Activated naive CD8-positive, alpha-beta T cell treated with anti-CD3 and anti-CD28 coated beads for 36 hours (primary cell): ENCODE data around the gene SLC2A10. TPM values are rescaled to one million over a fixed set of nuclear protein-coding genes. Genes with fewer than 3 reads are reported as not detected.

ENCODE experiments used
- DNase-seq: peaks from one replicate; pipeline ENCODE4 v3.0.0; 2021
- H3K27ac Mint-ChIP-seq: one replicate; pipeline ENCODE4 v1.8.0; 2022; ENCODE audit warnings: mild to moderate bottlenecking, moderate library complexity, mixed read lengths
- H3K27me3 Mint-ChIP-seq: one replicate; pipeline ENCODE4 v1.8.0; 2022; ENCODE audit warnings: mild to moderate bottlenecking, mixed read lengths
- H3K36me3 Mint-ChIP-seq: one replicate; pipeline ENCODE4 v1.8.0; 2021; ENCODE audit warnings: mild to moderate bottlenecking, mixed read lengths
- H3K4me1 Mint-ChIP-seq: one replicate; pipeline ENCODE4 v1.8.0; 2021; ENCODE audit warnings: mixed read lengths
- H3K4me3 Mint-ChIP-seq: one replicate; pipeline ENCODE4 v1.8.0; 2022; ENCODE audit warnings: mild to moderate bottlenecking, moderate library complexity, mixed read lengths
- H3K9me3 Mint-ChIP-seq: one replicate; pipeline ENCODE4 v1.8.0; 2022; ENCODE audit warnings: mixed read lengths
- total RNA-seq, 2 experiments: library from RNA; stranded (reverse); gene quantifications; one replicate each; pipeline ENCODE4 v1.2.3, GENCODE V29; 2021

SLC2A10 gene
- under 1 TPM; 0.06 to 0.08 TPM for total RNA-seq

GRCh38 chr20:46709459-46710152 lies at the start of gene SLC2A10:
Gene SLC2A10 (plus strand): TSS chr20:46709649. CDS start chr20:46709737, 88 bp downstream.
- peaks cover 9% of the 10 kb centered on the region for H3K4me1 Mint-ChIP-seq
- H3K27ac Mint-ChIP-seq = no peak within 1 kb of the TSS
- H3K4me3 Mint-ChIP-seq = peak within 1 kb of the TSS; percentile 76
- H3K36me3 Mint-ChIP-seq = no peaks in the 10 kb centered on the region
- peak; percentile 7 for DNase-seq
- peaks cover 4% of the 10 kb centered on the region for H3K9me3 Mint-ChIP-seq
- H3K27me3 Mint-ChIP-seq = peaks cover 68% of the 10 kb centered on the region

GRCh38 chr20:46660487-46660886 lies 49.0 kb upstream of the SLC2A10 start:
- H3K27ac Mint-ChIP-seq = no peak overlapping the region
- no peaks in the 10 kb centered on the region for H3K9me3 Mint-ChIP-seq
- no peak overlapping the region for H3K4me3 Mint-ChIP-seq
- no peak for DNase-seq
- H3K36me3 Mint-ChIP-seq = no peaks in the 10 kb centered on the region
- no peaks in the 10 kb centered on the region for H3K4me1 Mint-ChIP-seq
- H3K27me3 Mint-ChIP-seq = no peaks in the 10 kb centered on the region

GRCh38 chr20:46661659-46662058 lies 47.8 kb upstream of the SLC2A10 start:
- Mint-ChIP-seq H3K27ac (no peak overlapping the region), H3K4me3 (no peak overlapping the region), H3K27me3 (no peaks in the 10 kb centered on the region), H3K36me3 (no peaks in the 10 kb centered on the region), H3K9me3 (no peaks in the 10 kb centered on the region), H3K4me1 (no peaks in the 10 kb centered on the region)
- no peak for DNase-seq

GRCh38 chr20:46663531-46663930 lies 45.9 kb upstream of the SLC2A10 start:
- no peak overlapping the region for H3K27ac Mint-ChIP-seq
- H3K4me3 Mint-ChIP-seq = no peak overlapping the region
- H3K36me3 Mint-ChIP-seq = no peaks in the 10 kb centered on the region
- H3K27me3 Mint-ChIP-seq = no peaks in the 10 kb centered on the region
- H3K4me1 Mint-ChIP-seq = no peaks in the 10 kb centered on the region
- DNase-seq = no peak
- no peaks in the 10 kb centered on the region for H3K9me3 Mint-ChIP-seq

- H3K36me3 Mint-ChIP-seq = peaks cover 5% of the 10 kb centered on the region
- no peak overlapping the region for H3K4me3 Mint-ChIP-seq
- no peak overlapping the region for H3K27ac Mint-ChIP-seq
- no peaks in the 10 kb centered on the region for H3K27me3 Mint-ChIP-seq
- no peaks in the 10 kb centered on the region for H3K4me1 Mint-ChIP-seq
- H3K9me3 Mint-ChIP-seq = peaks cover 8% of the 10 kb centered on the region
- no peak for DNase-seq
These were observed 43.8 kb upstream of the SLC2A10 start for GRCh38 chr20:46665602-46666001.

GRCh38 chr20:46666306-46666705 lies 43.1 kb upstream of the SLC2A10 start:
- Mint-ChIP-seq H3K4me3 (no peak overlapping the region), H3K27me3 (no peaks in the 10 kb centered on the region), H3K4me1 (no peaks in the 10 kb centered on the region), H3K36me3 (peaks cover 5% of the 10 kb centered on the region), H3K27ac (no peak overlapping the region), H3K9me3 (peaks cover 12% of the 10 kb centered on the region)
- DNase-seq = no peak

GRCh38 chr20:46666818-46667515 lies 42.5 kb upstream of the SLC2A10 start:
- H3K4me3 Mint-ChIP-seq = no peak overlapping the region
- H3K27me3 Mint-ChIP-seq = no peaks in the 10 kb centered on the region
- H3K27ac Mint-ChIP-seq = no peak overlapping the region
- H3K36me3 Mint-ChIP-seq = peaks cover 5% of the 10 kb centered on the region
- peaks cover 13% of the 10 kb centered on the region for H3K9me3 Mint-ChIP-seq
- no peak for DNase-seq
- H3K4me1 Mint-ChIP-seq = no peaks in the 10 kb centered on the region

- peaks cover 4% of the 10 kb centered on the region for H3K27me3 Mint-ChIP-seq
- H3K4me3 Mint-ChIP-seq = no peak overlapping the region
These were observed 39.2 kb upstream of the SLC2A10 start for GRCh38 chr20:46670228-46670584.

GRCh38 chr20:46670585-46671584 lies 38.6 kb upstream of the SLC2A10 start:
- Mint-ChIP-seq H3K9me3 (peaks cover 13% of the 10 kb centered on the region), H3K4me1 (no peaks in the 10 kb centered on the region), H3K27me3 (peaks cover 4% of the 10 kb centered on the region), H3K36me3 (peaks cover 5% of the 10 kb centered on the region), H3K27ac (no peak overlapping the region), H3K4me3 (no peak overlapping the region)
- DNase-seq = no peak

More at GRCh38 chr20:46670228-46670584, 39.2 kb upstream of the SLC2A10 start:
- H3K27ac Mint-ChIP-seq = no peak overlapping the region
- peaks cover 13% of the 10 kb centered on the region for H3K9me3 Mint-ChIP-seq
- no peaks in the 10 kb centered on the region for H3K4me1 Mint-ChIP-seq
- peaks cover 5% of the 10 kb centered on the region for H3K36me3 Mint-ChIP-seq
- DNase-seq = no peak

- H3K36me3 Mint-ChIP-seq = peaks cover 5% of the 10 kb centered on the region
- H3K27me3 Mint-ChIP-seq = peaks cover 4% of the 10 kb centered on the region
- no peak overlapping the region for H3K27ac Mint-ChIP-seq
- H3K9me3 Mint-ChIP-seq = peaks cover 13% of the 10 kb centered on the region
- no peak overlapping the region for H3K4me3 Mint-ChIP-seq
- DNase-seq = no peak
- no peaks in the 10 kb centered on the region for H3K4me1 Mint-ChIP-seq
These were observed 37.4 kb upstream of the SLC2A10 start for GRCh38 chr20:46671866-46672542.

GRCh38 chr20:46672543-46673148 lies 36.8 kb upstream of the SLC2A10 start:
- peaks cover 5% of the 10 kb centered on the region for H3K36me3 Mint-ChIP-seq
- no peak for DNase-seq
- peaks cover 13% of the 10 kb centered on the region for H3K9me3 Mint-ChIP-seq
- peaks cover 4% of the 10 kb centered on the region for H3K27me3 Mint-ChIP-seq
- no peaks in the 10 kb centered on the region for H3K4me1 Mint-ChIP-seq
- no peak overlapping the region for H3K4me3 Mint-ChIP-seq
- H3K27ac Mint-ChIP-seq = no peak overlapping the region

GRCh38 chr20:46673394-46674252 lies 35.8 kb upstream of the SLC2A10 start:
- peaks cover 13% of the 10 kb centered on the region for H3K9me3 Mint-ChIP-seq
- no peak overlapping the region for H3K27ac Mint-ChIP-seq
- peaks cover 5% of the 10 kb centered on the region for H3K36me3 Mint-ChIP-seq
- H3K4me3 Mint-ChIP-seq = no peak overlapping the region
- H3K4me1 Mint-ChIP-seq = no peaks in the 10 kb centered on the region
- H3K27me3 Mint-ChIP-seq = peaks cover 4% of the 10 kb centered on the region
- DNase-seq = no peak

- Mint-ChIP-seq H3K4me3 (no peak overlapping the region), H3K27ac (no peak overlapping the region), H3K9me3 (peaks cover 11% of the 10 kb centered on the region), H3K4me1 (no peaks in the 10 kb centered on the region), H3K27me3 (peaks cover 4% of the 10 kb centered on the region), H3K36me3 (no peaks in the 10 kb centered on the region)
- DNase-seq = no peak
These were observed 35.0 kb upstream of the SLC2A10 start for GRCh38 chr20:46674253-46675083.
